SK-N-MC (cell line): Measurements from ENCODE around the gene HIGD1C.
"Not testable (repeated sequence)": the region's sequence is repeated elsewhere in the genome, so short reads cannot be mapped to it uniquely, and the experiment has no call there.

ENCODE experiments used
- EZH2 ChIP-seq: fragments of 200-600 bp; sonication (generic); IDR thresholded peaks from one replicate; pipeline ENCODE4 v1.6.1; 2017; ENCODE audit warnings: antibody characterized with exemption
- POLR2AphosphoS5 ChIP-seq: IDR thresholded peaks from 2 replicates; pipeline ENCODE4 v1.6.1; 2012; ENCODE audit warnings: mild to moderate bottlenecking, low read depth, low read length, borderline replicate concordance

DNA sequence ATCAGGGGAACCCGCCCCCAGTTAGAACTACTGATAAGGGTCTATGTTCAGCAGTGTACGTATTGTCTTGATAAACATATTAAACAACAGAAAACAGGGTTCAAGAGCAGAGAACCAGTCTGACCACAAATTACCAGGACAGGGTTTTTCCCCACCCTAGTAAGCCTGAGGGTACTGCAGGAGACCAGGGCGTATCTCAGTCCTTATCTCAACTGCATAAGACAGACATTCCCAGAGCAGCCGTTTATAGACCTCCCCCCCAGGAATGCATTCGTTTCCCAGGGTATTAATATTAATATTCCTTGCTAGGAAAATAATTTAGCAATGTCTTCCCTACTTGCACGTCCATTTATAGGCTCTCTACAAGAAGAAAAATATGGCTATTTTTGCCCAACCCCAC, 40.0 kb upstream of the HIGD1C start:
- TF ChIP-seq EZH2, POLR2AphosphoS5: not testable (repeated sequence)
